Neural cell (in vitro differentiated cells): ENCODE data around the gene COLEC12. TPM values are rescaled to one million over a fixed set of nuclear protein-coding genes. Genes with fewer than 3 reads are reported as not detected.

Source experiments
- H2AFZ ChIP-seq: fragments of 200-600, 300-800 bp; sonication (generic), shearing (Covaris generic); 2 replicates; pipeline ENCODE4 v1.6.0; 2014; ENCODE audit warnings: low read depth, mild to moderate bottlenecking, antibody characterized with exemption, low read length, moderate library complexity
- H3F3A ChIP-seq: fragments of 200-600 bp; shearing (Covaris generic); 2 replicates; pipeline ENCODE4 v1.6.1; 2016; ENCODE audit warnings: mild to moderate bottlenecking, moderate library complexity, mixed read lengths, antibody characterized with exemption, low read length; ENCODE audit not compliant: insufficient read depth, poor library complexity, severe bottlenecking
- H3K27ac ChIP-seq: fragments of 200-600, 300-800 bp; sonication (generic), shearing (Covaris generic); 2 replicates; pipeline ENCODE4 v1.5.1; 2014; ENCODE audit warnings: mild to moderate bottlenecking, low read length, moderate library complexity
- H3K27me3 ChIP-seq: fragments of 300-800, 200-600 bp; sonication (generic), shearing (Covaris generic); 2 replicates; pipeline ENCODE4 v1.6.0; 2014; ENCODE audit warnings: mild to moderate bottlenecking, low read depth, low read length, moderate library complexity; ENCODE audit not compliant: insufficient read depth
- H3K36me3 ChIP-seq: fragments of 300-800, 200-600 bp; sonication (generic), shearing (Covaris generic); 2 replicates; pipeline ENCODE4 v1.5.1; 2014; ENCODE audit warnings: mild to moderate bottlenecking, antibody characterized with exemption, low read length, moderate library complexity; ENCODE audit not compliant: insufficient read depth
- H3K4me2 ChIP-seq: fragments of 300-800, 200-600 bp; sonication (generic), shearing (Covaris generic); 2 replicates; pipeline ENCODE4 v1.6.0; 2014; ENCODE audit warnings: mild to moderate bottlenecking, low read length
- H3K4me3 ChIP-seq: fragments of 300-800, 200-600 bp; sonication (generic), shearing (Covaris generic); 2 replicates; pipeline ENCODE4 v1.5.1; 2014; ENCODE audit warnings: mild to moderate bottlenecking, low read length, moderate library complexity
- H3K79me2 ChIP-seq: fragments of 200-600 bp; shearing (Covaris generic); replicated peaks from 2 replicates; pipeline ENCODE4 v1.6.0; 2014; ENCODE audit warnings: mild to moderate bottlenecking, low read length, moderate library complexity; ENCODE audit not compliant: insufficient read depth
- H3K9ac ChIP-seq: fragments of 300-800, 200-600 bp; sonication (generic), shearing (Covaris generic); 2 replicates; pipeline ENCODE4 v1.6.1; 2016; ENCODE audit warnings: mild to moderate bottlenecking, low read length, mixed read lengths
- H3K9me2 ChIP-seq: fragments of 200-600 bp; shearing (Covaris generic); 2 replicates; pipeline ENCODE4 v1.6.1; 2016; ENCODE audit warnings: mild to moderate bottlenecking, low read length, mixed read lengths; ENCODE audit not compliant: insufficient read depth
- H3K9me3 ChIP-seq: fragments of 200-600, 300-800 bp; sonication (generic), shearing (Covaris generic); 2 replicates; pipeline ENCODE4 v1.6.1; 2016; ENCODE audit warnings: mild to moderate bottlenecking, mixed run types, low read length, moderate library complexity, mixed read lengths
- H4K20me1 ChIP-seq: fragments of 200-600 bp; shearing (Covaris generic); 2 replicates; pipeline ENCODE4 v1.6.1; 2016; ENCODE audit warnings: mild to moderate bottlenecking, mixed run types; ENCODE audit not compliant: insufficient read depth
- EP300 ChIP-seq: fragments of 450-650 bp; conservative IDR thresholded peaks from 2 replicates; pipeline ENCODE4 v1.6.1; 2014; ENCODE audit warnings: antibody characterized with exemption, mild to moderate bottlenecking, moderate library complexity; ENCODE audit not compliant: poor library complexity, severe bottlenecking
- EZH2 ChIP-seq: fragments of 200-600, 300-800 bp; shearing (Covaris generic), sonication (generic); IDR thresholded peaks from 2 replicates; pipeline ENCODE4 v1.6.1; 2014; ENCODE audit warnings: antibody characterized with exemption, low read length, borderline replicate concordance, mild to moderate bottlenecking; ENCODE audit not compliant: insufficient read depth, poor library complexity, severe bottlenecking
- MXI1 ChIP-seq: fragments of 450-650 bp; conservative IDR thresholded peaks from 2 replicates; pipeline ENCODE4 v1.6.1; 2014; ENCODE audit warnings: antibody characterized with exemption, mild to moderate bottlenecking; ENCODE audit not compliant: poor library complexity, severe bottlenecking
- POLR2AphosphoS5 ChIP-seq: IDR thresholded peaks from 2 replicates; pipeline ENCODE4 v1.6.1; 2012
- RAD21 ChIP-seq: fragments of 450-650 bp; conservative IDR thresholded peaks from 2 replicates; pipeline ENCODE4 v1.6.1; 2014; ENCODE audit warnings: antibody characterized with exemption, mild to moderate bottlenecking, moderate library complexity
- REST ChIP-seq: IDR thresholded peaks from 2 replicates; pipeline ENCODE4 v1.6.1; 2012; ENCODE audit warnings: borderline replicate concordance
- SMC3 ChIP-seq: fragments of 450-650 bp; conservative IDR thresholded peaks from 2 replicates; pipeline ENCODE4 v1.6.1; 2014; ENCODE audit warnings: antibody characterized with exemption, mild to moderate bottlenecking, moderate library complexity; ENCODE audit not compliant: poor library complexity
- TAF1 ChIP-seq: IDR thresholded peaks from 2 replicates; pipeline ENCODE4 v1.6.1; 2012; ENCODE audit warnings: low read depth
- polyA plus RNA-seq: library from polyadenylated mRNA; depleted of rRNA; stranded (reverse); fragments of >200 nt; gene quantifications from 2 replicates; pipeline ENCODE4 v1.2.3, GENCODE V29; 2014
- TF ChIP-seq, protein P1 (sequence below): fragments of 450-650 bp; IDR thresholded peaks from 2 replicates; pipeline ENCODE4 v1.5.1; 2014; ENCODE audit warnings: antibody characterized with exemption, mild to moderate bottlenecking, moderate library complexity; ENCODE audit not compliant: poor library complexity, severe bottlenecking

The COLEC12 gene
- polyA plus RNA-seq, 1 donor from 2014 or later, result 0.42 TPM

GRCh38 chr18:389658-390357 is 110.7 kb downstream of the COLEC12 start:
- no peak for TF ChIP-seq MXI1
- TF ChIP-seq, protein P1, sequence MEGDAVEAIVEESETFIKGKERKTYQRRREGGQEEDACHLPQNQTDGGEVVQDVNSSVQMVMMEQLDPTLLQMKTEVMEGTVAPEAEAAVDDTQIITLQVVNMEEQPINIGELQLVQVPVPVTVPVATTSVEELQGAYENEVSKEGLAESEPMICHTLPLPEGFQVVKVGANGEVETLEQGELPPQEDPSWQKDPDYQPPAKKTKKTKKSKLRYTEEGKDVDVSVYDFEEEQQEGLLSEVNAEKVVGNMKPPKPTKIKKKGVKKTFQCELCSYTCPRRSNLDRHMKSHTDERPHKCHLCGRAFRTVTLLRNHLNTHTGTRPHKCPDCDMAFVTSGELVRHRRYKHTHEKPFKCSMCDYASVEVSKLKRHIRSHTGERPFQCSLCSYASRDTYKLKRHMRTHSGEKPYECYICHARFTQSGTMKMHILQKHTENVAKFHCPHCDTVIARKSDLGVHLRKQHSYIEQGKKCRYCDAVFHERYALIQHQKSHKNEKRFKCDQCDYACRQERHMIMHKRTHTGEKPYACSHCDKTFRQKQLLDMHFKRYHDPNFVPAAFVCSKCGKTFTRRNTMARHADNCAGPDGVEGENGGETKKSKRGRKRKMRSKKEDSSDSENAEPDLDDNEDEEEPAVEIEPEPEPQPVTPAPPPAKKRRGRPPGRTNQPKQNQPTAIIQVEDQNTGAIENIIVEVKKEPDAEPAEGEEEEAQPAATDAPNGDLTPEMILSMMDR, result no peak
- TF ChIP-seq POLR2AphosphoS5, result no peak
- TF ChIP-seq TAF1, result no peak
- TF ChIP-seq SMC3, result no peak
- no peak for TF ChIP-seq REST
- no peak for TF ChIP-seq EP300
- TF ChIP-seq RAD21, result no peak
- no peak for TF ChIP-seq EZH2
- Histone ChIP-seq H3K9me2 (no peaks in the 10 kb centered on the region), H3K79me2 (no peaks in the 10 kb centered on the region), H3K4me3 (no peak overlapping the region), H3K36me3 (no peaks in the 10 kb centered on the region), H3K27ac (no peak overlapping the region), H3F3A (no peaks in the 10 kb centered on the region), H4K20me1 (no peaks in the 10 kb centered on the region), H3K9me3 (no peaks in the 10 kb centered on the region), H3K27me3 (no peaks in the 10 kb centered on the region), H3K9ac (no peak overlapping the region), H3K4me2 (no peak overlapping the region), H2AFZ (no peak overlapping the region)

DNA sequence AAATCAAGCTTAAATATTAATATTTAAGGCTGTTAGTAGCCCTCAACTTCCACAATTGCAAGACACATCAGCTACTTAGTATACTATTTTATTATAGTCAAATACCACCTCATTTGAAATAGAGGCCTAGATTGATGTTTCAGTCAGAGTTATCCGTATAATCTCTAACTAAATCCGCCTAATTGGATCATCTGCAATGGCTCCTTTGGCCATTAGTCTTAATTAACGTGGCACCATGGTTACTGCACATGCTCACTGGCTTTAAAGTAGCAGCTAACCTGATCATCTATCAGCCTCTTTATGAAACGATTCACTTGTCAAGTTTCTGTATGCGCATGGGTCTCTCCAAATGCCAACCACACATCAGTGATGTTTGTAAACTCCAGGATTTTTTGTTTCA is 112.3 kb downstream of the COLEC12 start:
- H3K4me2 ChIP-seq, result no peak overlapping the region
- H3K4me3 ChIP-seq, result no peak overlapping the region
- no peak overlapping the region for H3K9ac ChIP-seq
- no peaks in the 10 kb centered on the region for H3K9me2 ChIP-seq
- no peak overlapping the region for H2AFZ ChIP-seq
- no peak overlapping the region for H3K27ac ChIP-seq
- H4K20me1 ChIP-seq, result no peaks in the 10 kb centered on the region
- H3F3A ChIP-seq, result no peaks in the 10 kb centered on the region
- no peaks in the 10 kb centered on the region for H3K36me3 ChIP-seq
- H3K9me3 ChIP-seq, result no peaks in the 10 kb centered on the region
- TF ChIP-seq MXI1 (no peak), REST (no peak), TAF1 (no peak), EP300 (no peak), POLR2AphosphoS5 (no peak), EZH2 (no peak), SMC3 (no peak), RAD21 (no peak)
- TF ChIP-seq, protein P1, result no peak
- no peaks in the 10 kb centered on the region for H3K27me3 ChIP-seq
- no peaks in the 10 kb centered on the region for H3K79me2 ChIP-seq
